H1 (cell line): ENCODE results near the gene TSPOAP1.

ENCODE experiments used
- CHD2 ChIP-seq: IDR thresholded peaks from 2 replicates; pipeline ENCODE4 v1.6.1; 2012; ENCODE audit warnings: low read length, improper control_type of control experiment
- EP300 ChIP-seq, 2 experiments: IDR thresholded peaks; 1 replicate in 1 of 2; 2 replicates in 1 of 2; pipeline ENCODE4 v1.6.1; 2011 to 2012; ENCODE audit warnings: low read depth in 2 of 2, low read length in 2 of 2, mild to moderate bottlenecking in 2 of 2, borderline replicate concordance in 1 of 2, inconsistent platforms in 1 of 2, moderate library complexity in 1 of 2
- EZH2 ChIP-seq: fragments of 200-600 bp; sonication (generic); IDR thresholded peaks from 2 replicates; pipeline ENCODE4 v1.7.1; 2012; ENCODE audit warnings: low read depth, mild to moderate bottlenecking, moderate library complexity, low read length, inconsistent platforms; ENCODE audit not compliant: severe bottlenecking
- MAFK ChIP-seq: IDR thresholded peaks from 2 replicates; pipeline ENCODE4 v1.6.1; 2012; ENCODE audit warnings: low read depth, mild to moderate bottlenecking, improper control_type of control experiment, low read length
- POLR2A ChIP-seq, 2 experiments: IDR thresholded peaks; 1 replicate in 1 of 2; 2 replicates in 1 of 2; pipeline ENCODE4 v1.6.1; 2011; ENCODE audit warnings: low read depth in 2 of 2, low read length in 2 of 2, mild to moderate bottlenecking in 2 of 2; ENCODE audit errors: control extremely low read depth in 1 of 2
- POLR2AphosphoS5 ChIP-seq: IDR thresholded peaks from 2 replicates; pipeline ENCODE4 v1.6.1; 2011; ENCODE audit warnings: low read depth, low read length
- SP1 ChIP-seq: IDR thresholded peaks from 2 replicates; pipeline ENCODE4 v1.6.1; 2011; ENCODE audit warnings: low read depth, low read length
- SP2 ChIP-seq: IDR thresholded peaks from 2 replicates; pipeline ENCODE4 v1.6.1; 2012; ENCODE audit warnings: mild to moderate bottlenecking, low read length, inconsistent platforms
- TF ChIP-seq, protein P1 (sequence below), 3 experiments: IDR thresholded peaks; 1 replicate in 2 of 3; 2 replicates in 1 of 3; pipeline versions ENCODE4 v1.5.1 to v1.6.1; 2011; ENCODE audit warnings: low read length in 3 of 3, mild to moderate bottlenecking in 3 of 3, inconsistent platforms in 2 of 3, low read depth in 1 of 3, moderate library complexity in 1 of 3; ENCODE audit not compliant: insufficient read depth in 1 of 3; ENCODE audit errors: control extremely low read depth in 1 of 3
- TF ChIP-seq, protein P2 (sequence below): IDR thresholded peaks from 2 replicates; pipeline ENCODE4 v1.6.1; 2012; ENCODE audit warnings: inconsistent platforms

DNA sequence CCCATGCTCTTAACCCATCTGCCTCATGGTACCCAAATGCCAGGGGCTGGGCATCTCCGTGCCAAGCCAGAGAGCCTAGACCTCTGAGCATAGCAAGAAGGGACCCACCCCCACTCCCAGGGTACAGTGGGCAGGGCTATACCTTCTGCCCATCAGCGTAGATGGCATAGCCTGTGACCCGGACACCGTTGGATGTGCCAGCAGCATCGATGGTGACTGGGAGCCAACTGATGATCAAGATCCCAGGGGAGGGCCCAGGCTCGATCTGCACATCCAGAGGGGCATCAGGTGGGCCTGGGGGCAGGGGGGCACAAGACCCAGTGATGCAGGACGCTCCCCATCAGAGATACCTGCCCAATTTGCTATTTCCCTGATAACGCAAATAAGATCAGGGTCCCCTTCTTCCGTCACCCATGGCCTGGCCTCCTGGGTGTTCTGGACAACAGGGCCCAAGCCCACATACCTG lies 17.1 kb downstream of the TSPOAP1 start:
- TF ChIP-seq, protein P1, sequence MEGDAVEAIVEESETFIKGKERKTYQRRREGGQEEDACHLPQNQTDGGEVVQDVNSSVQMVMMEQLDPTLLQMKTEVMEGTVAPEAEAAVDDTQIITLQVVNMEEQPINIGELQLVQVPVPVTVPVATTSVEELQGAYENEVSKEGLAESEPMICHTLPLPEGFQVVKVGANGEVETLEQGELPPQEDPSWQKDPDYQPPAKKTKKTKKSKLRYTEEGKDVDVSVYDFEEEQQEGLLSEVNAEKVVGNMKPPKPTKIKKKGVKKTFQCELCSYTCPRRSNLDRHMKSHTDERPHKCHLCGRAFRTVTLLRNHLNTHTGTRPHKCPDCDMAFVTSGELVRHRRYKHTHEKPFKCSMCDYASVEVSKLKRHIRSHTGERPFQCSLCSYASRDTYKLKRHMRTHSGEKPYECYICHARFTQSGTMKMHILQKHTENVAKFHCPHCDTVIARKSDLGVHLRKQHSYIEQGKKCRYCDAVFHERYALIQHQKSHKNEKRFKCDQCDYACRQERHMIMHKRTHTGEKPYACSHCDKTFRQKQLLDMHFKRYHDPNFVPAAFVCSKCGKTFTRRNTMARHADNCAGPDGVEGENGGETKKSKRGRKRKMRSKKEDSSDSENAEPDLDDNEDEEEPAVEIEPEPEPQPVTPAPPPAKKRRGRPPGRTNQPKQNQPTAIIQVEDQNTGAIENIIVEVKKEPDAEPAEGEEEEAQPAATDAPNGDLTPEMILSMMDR (IDR thresholded peaks at IDR 0.05; ENCODE audit: control extremely low read depth in 1 of 3, insufficient read depth in 1 of 3, low read depth in 1 of 3, low read length in 3 of 3): no peak
- TF ChIP-seq EZH2 (no peak), SP2 (no peak), POLR2AphosphoS5 (no peak), EP300 (IDR thresholded peaks at IDR 0.05; ENCODE audit: borderline replicate concordance in 1 of 2, low read depth in 2 of 2, low read length in 2 of 2) (no peak), CHD2 (no peak), POLR2A (IDR thresholded peaks at IDR 0.05; ENCODE audit: control extremely low read depth in 1 of 2, low read depth in 2 of 2, low read length in 2 of 2) (no peak), MAFK (no peak), SP1 (no peak)
- TF ChIP-seq, protein P2, sequence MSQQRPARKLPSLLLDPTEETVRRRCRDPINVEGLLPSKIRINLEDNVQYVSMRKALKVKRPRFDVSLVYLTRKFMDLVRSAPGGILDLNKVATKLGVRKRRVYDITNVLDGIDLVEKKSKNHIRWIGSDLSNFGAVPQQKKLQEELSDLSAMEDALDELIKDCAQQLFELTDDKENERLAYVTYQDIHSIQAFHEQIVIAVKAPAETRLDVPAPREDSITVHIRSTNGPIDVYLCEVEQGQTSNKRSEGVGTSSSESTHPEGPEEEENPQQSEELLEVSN: no peak
